ENCODE results near the gene TNPO2. TPM values are rescaled to one million over a fixed set of nuclear protein-coding genes. Genes with fewer than 3 reads are reported as not detected.
A peak's percentile ranks its signal among the peaks of the same experiment; 100 is the strongest.
"Not testable (repeated sequence)": the region's sequence is repeated elsewhere in the genome, so short reads cannot be mapped to it uniquely, and the experiment has no call there.

Gene TNPO2
- total and polyA plus RNA-seq, 2 experiments from 2014 or later = 13.3 to 30.9 TPM

DNA sequence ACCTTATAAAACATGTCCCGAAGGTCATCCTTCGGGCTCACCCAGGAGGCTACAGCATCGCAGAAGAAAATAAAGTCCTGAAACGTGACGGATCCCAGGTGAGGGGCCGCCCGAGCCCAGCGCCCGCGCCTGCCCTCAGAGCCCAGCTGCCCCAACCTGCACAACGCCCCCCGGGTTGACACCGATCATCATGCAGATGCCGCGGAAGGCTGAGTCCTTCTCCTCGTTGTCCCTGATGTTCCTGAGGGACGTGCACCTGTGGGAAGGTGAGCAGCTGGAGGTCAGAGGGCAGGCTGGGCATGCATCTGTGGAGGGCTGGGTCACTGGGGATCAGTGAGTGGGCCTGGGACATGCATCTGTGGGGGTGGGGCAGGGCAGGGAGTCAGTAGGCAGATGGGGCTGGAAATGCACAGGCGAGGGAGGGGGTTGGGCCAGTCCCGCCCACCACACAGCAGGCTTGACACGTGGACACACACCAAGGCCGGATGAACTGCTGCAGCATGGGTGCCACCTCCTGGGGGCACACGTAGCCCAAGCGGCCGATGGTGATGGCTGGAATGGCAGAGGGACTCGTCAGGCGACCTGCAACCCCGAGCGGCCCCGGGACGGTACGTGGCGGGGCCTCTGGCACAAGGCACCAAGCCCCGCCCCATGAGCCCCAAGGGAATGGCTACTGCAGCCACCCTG, 22.0 kb downstream of the TNPO2 start:
- Histone ChIP-seq H3K4me3 (no peak overlapping the region), H3K27me3 (replicated peaks; ENCODE audit: insufficient read depth) (no peaks in the 10 kb centered on the region), H3K4me2 (ENCODE audit: unreplicated experiment) (no peak overlapping the region), H3K79me2 (ENCODE audit: insufficient read depth) (no peaks in the 10 kb centered on the region), H3K9me3 (ENCODE audit: low read depth) (no peaks in the 10 kb centered on the region), H3K36me3 (ENCODE audit: low read depth) (peaks cover 27% of the 10 kb centered on the region; the same call in 1 of the 2 replicates), H3K27ac (no peak overlapping the region), H4K20me1 (ENCODE audit: insufficient read depth) (no peaks in the 10 kb centered on the region), H3K9me2 (ENCODE audit: insufficient read depth) (no peaks in the 10 kb centered on the region), H3K4me1 (ENCODE audit: insufficient read depth) (no peaks in the 10 kb centered on the region), H3F3A (ENCODE audit: insufficient read depth) (peaks cover 21% of the 10 kb centered on the region; the same call in 1 of the 2 replicates), H2AFZ (no peak overlapping the region), H3K9ac (no peak overlapping the region)
- TF ChIP-seq EZH2phosphoT487 (IDR thresholded peaks at IDR 0.05; ENCODE audit: insufficient read depth, low read depth) (no peak), EZH2 (IDR thresholded peaks at IDR 0.05; ENCODE audit: insufficient read depth, poor library complexity, severe bottlenecking) (no peak)
- in situ Hi-C loops (cut with MboI) = no loop called here
- WGBS, 2 experiments (ENCODE audit: low coverage in 1 of 2, low lambda C conversion rate in 2 of 2, missing lambda C conversion rate in 2 of 2) = 92 to 95% methylated on average over 20 to 33 of the region's 33 CpGs
- DNase-seq = no peak

DNA sequence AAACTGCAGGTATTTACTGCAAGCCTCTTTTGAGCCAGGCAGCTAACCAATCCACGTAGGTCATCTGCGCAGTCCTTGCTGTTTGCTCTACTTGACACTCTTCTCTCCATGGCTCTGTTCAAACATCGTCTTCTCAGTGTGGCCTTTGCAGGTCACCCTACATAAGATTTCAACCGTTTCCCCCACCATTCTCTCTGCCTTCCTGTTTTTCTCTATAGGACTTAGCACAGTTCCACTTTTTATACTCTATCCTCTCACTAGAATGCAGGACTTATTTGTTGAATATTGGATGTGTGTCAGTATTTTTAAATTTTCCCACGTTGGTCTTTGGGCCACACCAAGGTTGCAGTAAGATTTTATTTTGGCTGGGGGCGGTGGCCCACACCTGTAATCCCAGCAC, 25.6 kb downstream of the TNPO2 start:
- WGBS, 2 experiments (ENCODE audit: low coverage in 1 of 2, low lambda C conversion rate in 2 of 2, missing lambda C conversion rate in 2 of 2) = 70 to 72% methylated on average over 6 of the region's 6 CpGs
- in situ Hi-C loops (cut with MboI) = no loop called here
- Histone ChIP-seq H3K9me3 (ENCODE audit: low read depth) (no peaks in the 10 kb centered on the region), H3K4me1 (ENCODE audit: insufficient read depth) (peaks cover 7% of the 10 kb centered on the region; the same call in 1 of the 2 replicates), H2AFZ (no peak overlapping the region), H3F3A (ENCODE audit: insufficient read depth) (peaks cover 24% of the 10 kb centered on the region; the same call in 1 of the 2 replicates), H3K36me3 (ENCODE audit: low read depth) (peaks cover 7% of the 10 kb centered on the region; the same call in 1 of the 2 replicates), H4K20me1 (ENCODE audit: insufficient read depth) (no peaks in the 10 kb centered on the region), H3K27ac (no peak overlapping the region), H3K79me2 (ENCODE audit: insufficient read depth) (peaks cover 7% of the 10 kb centered on the region), H3K9me2 (ENCODE audit: insufficient read depth) (no peaks in the 10 kb centered on the region), H3K27me3 (replicated peaks; ENCODE audit: insufficient read depth) (no peaks in the 10 kb centered on the region), H3K9ac (no peak overlapping the region), H3K4me2 (ENCODE audit: unreplicated experiment) (no peak overlapping the region), H3K4me3 (no peak overlapping the region)
- no peak for DNase-seq
- TF ChIP-seq EZH2phosphoT487 (IDR thresholded peaks at IDR 0.05; ENCODE audit: insufficient read depth, low read depth) (no peak), EZH2 (IDR thresholded peaks at IDR 0.05; ENCODE audit: insufficient read depth, poor library complexity, severe bottlenecking) (no peak)

DNA sequence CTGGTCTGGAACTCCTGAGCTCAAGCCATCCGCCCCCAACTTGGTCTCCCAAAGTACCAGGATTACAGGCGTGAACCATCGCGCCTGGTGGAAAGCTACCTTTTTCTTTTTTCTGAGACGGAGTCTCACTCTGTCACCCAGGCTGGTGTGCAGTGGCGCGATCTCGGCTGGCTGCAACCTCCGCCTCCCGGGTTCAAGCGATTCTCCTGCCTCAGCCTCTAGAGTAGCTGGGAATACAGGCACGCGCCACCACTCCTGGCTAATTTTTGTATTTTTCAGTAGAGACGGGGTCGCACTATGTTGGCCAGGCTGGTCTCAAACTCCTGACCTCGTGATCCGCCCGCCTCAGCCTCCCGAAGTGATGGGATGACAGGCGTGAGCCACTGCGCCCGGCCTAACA, 26.3 kb downstream of the TNPO2 start:
- H3K4me3 ChIP-seq; H3K27me3 ChIP-seq (replicated peaks; ENCODE audit: insufficient read depth); H2AFZ ChIP-seq; H3K36me3 ChIP-seq (ENCODE audit: low read depth); H3K9me2 ChIP-seq (ENCODE audit: insufficient read depth); H3K9me3 ChIP-seq (ENCODE audit: low read depth); H3K27ac ChIP-seq; H3K79me2 ChIP-seq (ENCODE audit: insufficient read depth); H3K4me1 ChIP-seq (ENCODE audit: insufficient read depth); H4K20me1 ChIP-seq (ENCODE audit: insufficient read depth); DNase-seq; in situ Hi-C loops (cut with MboI); H3K9ac ChIP-seq: not testable (repeated sequence)
- WGBS, 2 experiments (ENCODE audit: low coverage in 1 of 2, low lambda C conversion rate in 2 of 2, missing lambda C conversion rate in 2 of 2) = 91 to 93% methylated on average over 20 to 22 of the region's 22 CpGs
- Histone ChIP-seq H3F3A (ENCODE audit: insufficient read depth) (peaks cover 24% of the 10 kb centered on the region; the same call in 1 of the 2 replicates), H3K4me2 (ENCODE audit: unreplicated experiment) (peak overlapping the region; percentile 75)

DNA sequence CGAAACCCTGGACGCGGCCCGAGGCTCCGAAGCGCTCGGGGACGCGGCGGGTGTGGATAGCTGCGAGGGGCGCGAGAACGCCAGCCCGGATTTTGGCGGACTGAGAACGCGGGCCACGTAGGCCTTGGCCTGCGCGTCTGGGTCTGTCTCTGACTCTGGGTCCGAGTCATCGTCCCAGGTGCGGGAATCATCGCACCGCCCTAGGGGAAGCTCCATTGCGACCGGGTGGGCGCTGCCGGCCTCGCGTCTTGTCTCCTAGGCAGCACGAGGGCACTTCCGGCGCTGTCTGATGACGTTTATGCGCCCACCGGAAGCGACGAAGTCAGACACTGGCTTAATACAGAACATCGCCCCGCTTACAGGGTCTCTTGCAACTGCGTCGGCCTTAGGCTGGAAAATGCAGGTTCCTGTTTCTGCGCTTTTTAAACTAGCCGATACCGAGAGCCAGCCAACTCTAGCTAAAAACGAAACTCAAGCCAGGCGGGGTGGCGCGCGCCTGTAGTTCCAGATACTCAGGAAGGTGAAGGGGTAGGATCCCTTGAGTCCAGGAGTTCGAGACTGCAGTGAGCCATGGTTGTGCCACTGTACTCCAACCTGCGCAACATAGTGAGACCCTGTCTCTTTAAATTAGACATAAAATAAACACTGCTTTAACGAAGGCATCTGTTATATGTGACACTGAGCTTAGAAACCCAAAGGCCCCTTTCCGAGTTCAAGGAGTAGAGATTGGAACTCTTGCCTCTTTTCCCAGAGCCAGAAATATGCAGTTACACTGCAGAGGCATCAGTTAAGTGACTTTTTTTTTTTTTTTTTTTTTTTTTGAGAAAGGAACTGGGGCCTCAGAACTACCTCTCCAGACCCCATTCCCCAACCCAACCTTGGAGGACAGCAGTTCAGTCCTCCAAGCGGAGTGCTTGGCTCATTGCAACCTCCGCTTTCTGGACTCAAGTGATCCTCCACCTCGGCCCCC, 27.1 kb downstream of the TNPO2 start, which contains the start of gene FBXW9:
Gene FBXW9 (minus strand): TSS at position 266 of the 970 bp plus-strand sequence. CDS start 50 bp downstream, at position 216.
- in situ Hi-C loops (cut with MboI) = no loop called here
- no peaks in the 10 kb centered on the region for H3K9me2 ChIP-seq (ENCODE audit: insufficient read depth)
- H3K9me3 ChIP-seq (ENCODE audit: low read depth) = no peaks in the 10 kb centered on the region
- peak within 1 kb of the TSS; percentile 85 for H3K9ac ChIP-seq
- peaks cover 7% of the 10 kb centered on the region; the same call in 1 of the 2 replicates for H3K4me1 ChIP-seq (ENCODE audit: insufficient read depth)
- H4K20me1 ChIP-seq (ENCODE audit: insufficient read depth) = no peaks in the 10 kb centered on the region
- peaks cover 7% of the 10 kb centered on the region for H3K79me2 ChIP-seq (ENCODE audit: insufficient read depth)
- H3F3A ChIP-seq (ENCODE audit: insufficient read depth) = peaks cover 24% of the 10 kb centered on the region; the same call in 1 of the 2 replicates
- WGBS, 2 experiments (ENCODE audit: low coverage in 1 of 2, low lambda C conversion rate in 2 of 2, missing lambda C conversion rate in 2 of 2) = 8% methylated on average over 48 to 59 of the region's 59 CpGs
- H2AFZ ChIP-seq = peak within 1 kb of the TSS; percentile 83
- H3K4me2 ChIP-seq (ENCODE audit: unreplicated experiment) = peak within 1 kb of the TSS; percentile 75
- no peaks in the 10 kb centered on the region for H3K27me3 ChIP-seq (replicated peaks; ENCODE audit: insufficient read depth)
- peak within 1 kb of the TSS; percentile 58 for H3K27ac ChIP-seq
- peak; percentile 91 for DNase-seq
- H3K36me3 ChIP-seq (ENCODE audit: low read depth) = no peaks in the 10 kb centered on the region; the same call in 1 of the 2 replicates
- H3K4me3 ChIP-seq = peak within 1 kb of the TSS; percentile 75
- no peak for TF ChIP-seq EZH2phosphoT487 (IDR thresholded peaks at IDR 0.05; ENCODE audit: insufficient read depth, low read depth)
- TF ChIP-seq EZH2 (IDR thresholded peaks at IDR 0.05; ENCODE audit: insufficient read depth, poor library complexity, severe bottlenecking) = no peak

All from GM23248 (cell line).